Measurements from ENCODE around the gene ANKRD33B.
A peak's percentile ranks its signal among the peaks of the same experiment; 100 is the strongest.

Gene ANKRD33B

DNA sequence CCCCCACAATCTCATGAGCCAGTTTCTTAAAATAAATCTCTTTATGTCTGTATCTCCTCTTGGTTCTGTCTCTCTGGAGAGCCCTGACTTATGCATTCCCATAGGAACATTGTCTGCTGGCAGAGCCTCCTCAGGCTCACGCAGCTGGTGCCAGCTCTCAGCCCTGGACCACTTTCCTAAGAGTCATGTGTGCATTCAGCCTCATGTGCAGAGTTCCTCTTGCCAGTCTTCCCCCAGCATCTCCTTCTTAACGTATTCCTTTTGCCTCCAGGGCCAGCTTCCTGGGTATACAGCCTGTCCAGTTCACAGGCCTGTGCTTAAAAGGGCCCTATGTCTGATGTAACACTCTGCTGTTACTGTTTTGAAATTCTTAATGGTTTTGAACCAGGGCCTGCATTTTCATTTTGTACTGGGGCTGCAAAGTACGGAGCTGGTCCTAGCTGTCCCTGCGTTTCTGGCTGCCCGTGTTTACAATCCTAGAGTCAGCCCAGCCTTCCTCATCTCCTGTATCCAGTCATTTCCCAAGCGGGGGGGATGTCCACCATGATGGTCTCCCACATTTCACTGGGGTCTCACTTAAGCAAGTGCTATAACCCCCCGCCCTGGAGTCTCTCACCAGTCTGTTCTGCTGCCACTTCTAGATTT lies 18.1 kb downstream of the ANKRD33B start:
- Histone ChIP-seq H3K27ac (ENCODE audit: low read length) (peak overlapping the region; percentile 87), H3K4me1 (ENCODE audit: insufficient read depth, low read length) (peaks cover 98% of the 10 kb centered on the region), H2AFZ (ENCODE audit: low read depth, low read length) (no peak overlapping the region), H3K79me2 (ENCODE audit: insufficient read depth, low read length) (peaks cover 82% of the 10 kb centered on the region), H3K9ac (ENCODE audit: low read depth, low read length) (no peak overlapping the region), H3K4me3 (ENCODE audit: low read depth in 1 of 2, low read length in 2 of 2) (no peak overlapping the region), H4K20me1 (ENCODE audit: insufficient read depth, low read length) (no peaks in the 10 kb centered on the region), H3K4me2 (ENCODE audit: insufficient read depth, low read length) (no peak overlapping the region), H3K9me3 (ENCODE audit: insufficient read depth, low read length, severe bottlenecking) (no peaks in the 10 kb centered on the region), H3K27me3 (ENCODE audit: insufficient read depth, low read length, poor library complexity) (no peaks in the 10 kb centered on the region), H3K36me3 (ENCODE audit: insufficient read depth, low read length) (no peaks in the 10 kb centered on the region; the same call in 1 of the 2 replicates)
- no peak for TF ChIP-seq EZH2 (IDR thresholded peaks at IDR 0.05; ENCODE audit: borderline replicate concordance, low read depth, low read length, severe bottlenecking)
- TF ChIP-seq, protein P1, sequence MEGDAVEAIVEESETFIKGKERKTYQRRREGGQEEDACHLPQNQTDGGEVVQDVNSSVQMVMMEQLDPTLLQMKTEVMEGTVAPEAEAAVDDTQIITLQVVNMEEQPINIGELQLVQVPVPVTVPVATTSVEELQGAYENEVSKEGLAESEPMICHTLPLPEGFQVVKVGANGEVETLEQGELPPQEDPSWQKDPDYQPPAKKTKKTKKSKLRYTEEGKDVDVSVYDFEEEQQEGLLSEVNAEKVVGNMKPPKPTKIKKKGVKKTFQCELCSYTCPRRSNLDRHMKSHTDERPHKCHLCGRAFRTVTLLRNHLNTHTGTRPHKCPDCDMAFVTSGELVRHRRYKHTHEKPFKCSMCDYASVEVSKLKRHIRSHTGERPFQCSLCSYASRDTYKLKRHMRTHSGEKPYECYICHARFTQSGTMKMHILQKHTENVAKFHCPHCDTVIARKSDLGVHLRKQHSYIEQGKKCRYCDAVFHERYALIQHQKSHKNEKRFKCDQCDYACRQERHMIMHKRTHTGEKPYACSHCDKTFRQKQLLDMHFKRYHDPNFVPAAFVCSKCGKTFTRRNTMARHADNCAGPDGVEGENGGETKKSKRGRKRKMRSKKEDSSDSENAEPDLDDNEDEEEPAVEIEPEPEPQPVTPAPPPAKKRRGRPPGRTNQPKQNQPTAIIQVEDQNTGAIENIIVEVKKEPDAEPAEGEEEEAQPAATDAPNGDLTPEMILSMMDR (IDR thresholded peaks at IDR 0.05; ENCODE audit: borderline replicate concordance, extremely low read depth, low read length, poor library complexity, severe bottlenecking): no peak
- DNase-seq (no peak), ATAC-seq (ENCODE audit: insufficient read depth, low read depth) (no peak)

DNA sequence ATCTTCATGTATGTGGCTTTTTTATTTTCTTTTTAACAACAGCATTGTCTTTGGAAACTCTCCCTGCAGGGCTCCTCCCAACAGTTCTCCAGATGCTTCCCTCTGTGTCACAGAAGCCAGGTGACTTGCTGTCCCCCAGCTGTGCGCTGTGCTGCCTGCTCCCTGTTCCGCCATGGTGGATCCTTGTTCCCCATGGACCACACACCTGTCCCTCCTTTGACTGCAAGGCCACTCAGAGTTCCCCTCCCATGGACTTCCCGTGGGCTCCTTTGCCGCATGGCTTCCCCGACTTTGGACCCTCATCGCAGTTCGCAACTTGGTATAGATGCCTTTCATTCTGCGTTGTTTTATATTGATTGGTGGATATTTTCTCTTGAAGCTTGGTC lies 18.6 kb downstream of the ANKRD33B start:
- peak overlapping the region; percentile 87 for H3K27ac ChIP-seq (ENCODE audit: low read length)
- peaks cover 96% of the 10 kb centered on the region for H3K4me1 ChIP-seq (ENCODE audit: insufficient read depth, low read length)

DNA sequence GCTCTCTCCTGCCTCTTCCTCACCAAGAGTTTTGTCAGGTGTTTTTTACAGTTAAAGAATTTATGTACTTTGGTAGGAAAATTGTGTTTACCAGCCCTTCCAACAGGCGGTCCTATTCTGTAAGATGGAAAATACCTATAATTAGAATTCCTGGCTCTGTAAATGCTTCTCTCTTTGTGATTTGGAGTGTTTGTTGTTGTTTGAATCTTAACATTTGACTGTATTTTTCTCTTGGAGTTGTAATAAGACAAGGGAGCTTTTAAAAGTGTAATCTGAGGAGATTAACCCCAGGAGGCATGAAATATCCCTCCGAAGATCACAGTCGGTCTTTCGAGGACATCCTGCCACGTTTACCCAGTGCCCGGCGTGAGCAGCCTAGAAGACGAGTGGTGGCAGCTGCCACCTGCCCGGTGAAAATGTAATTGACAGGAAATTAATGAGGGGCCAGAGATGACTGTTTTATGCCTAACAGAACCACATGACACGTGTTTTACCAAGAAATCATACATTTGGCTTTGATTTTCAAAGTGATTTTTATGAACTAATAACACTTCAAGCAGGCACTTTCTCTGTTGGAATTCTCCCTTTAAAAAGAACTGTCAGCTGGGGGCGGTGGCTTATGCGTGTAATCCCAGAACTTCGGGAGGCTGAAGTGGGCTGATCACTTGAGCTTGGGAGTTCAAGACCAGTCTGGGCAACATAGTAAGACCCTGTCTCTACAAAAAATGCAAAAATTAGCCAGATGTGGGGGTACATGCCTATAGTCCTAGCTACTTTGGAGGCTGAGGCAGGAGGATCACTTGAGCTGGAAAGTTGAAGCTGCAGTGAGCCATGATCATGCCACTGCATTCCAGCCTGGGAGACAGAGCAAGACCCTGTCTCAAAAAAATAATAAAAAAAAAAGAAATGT lies 20.0 kb downstream of the ANKRD33B start:
- no peaks in the 10 kb centered on the region for H3K9me3 ChIP-seq (ENCODE audit: insufficient read depth, low read length, severe bottlenecking)
- no peaks in the 10 kb centered on the region for H4K20me1 ChIP-seq (ENCODE audit: insufficient read depth, low read length)
- H2AFZ ChIP-seq (ENCODE audit: low read depth, low read length): no peak overlapping the region
- H3K79me2 ChIP-seq (ENCODE audit: insufficient read depth, low read length): peaks cover 87% of the 10 kb centered on the region
- 0 out of 4 replicates have a peak overlapping the region, but pooled peaks of 1 of the 2 experiments have one; percentile 1 for H3K4me3 ChIP-seq (ENCODE audit: low read depth in 1 of 2, low read length in 2 of 2)
- peak overlapping the region; percentile 35; the same call in 1 of the 2 replicates for H3K9ac ChIP-seq (ENCODE audit: low read depth, low read length)
- no peak for TF ChIP-seq EZH2 (IDR thresholded peaks at IDR 0.05; ENCODE audit: borderline replicate concordance, low read depth, low read length, severe bottlenecking)
- TF ChIP-seq, protein P1 (IDR thresholded peaks at IDR 0.05; ENCODE audit: borderline replicate concordance, extremely low read depth, low read length, poor library complexity, severe bottlenecking): no peak
- no peaks in the 10 kb centered on the region for H3K27me3 ChIP-seq (ENCODE audit: insufficient read depth, low read length, poor library complexity)
- peaks cover 3% of the 10 kb centered on the region; the same call in 1 of the 2 replicates for H3K36me3 ChIP-seq (ENCODE audit: insufficient read depth, low read length)
- H3K27ac ChIP-seq (ENCODE audit: low read length): peak overlapping the region; percentile 87
- ATAC-seq (ENCODE audit: insufficient read depth, low read depth) (peak; percentile 51), DNase-seq (peak; percentile 75)
- H3K4me2 ChIP-seq (ENCODE audit: insufficient read depth, low read length): peak overlapping the region; percentile 54
- peaks cover 90% of the 10 kb centered on the region for H3K4me1 ChIP-seq (ENCODE audit: insufficient read depth, low read length)

More for the DNA sequence above, 18.6 kb downstream of the ANKRD33B start:
- Histone ChIP-seq H2AFZ (ENCODE audit: low read depth, low read length) (no peak overlapping the region), H4K20me1 (ENCODE audit: insufficient read depth, low read length) (no peaks in the 10 kb centered on the region), H3K4me3 (ENCODE audit: low read depth in 1 of 2, low read length in 2 of 2) (no peak overlapping the region), H3K79me2 (ENCODE audit: insufficient read depth, low read length) (peaks cover 82% of the 10 kb centered on the region), H3K9me3 (ENCODE audit: insufficient read depth, low read length, severe bottlenecking) (no peaks in the 10 kb centered on the region), H3K36me3 (ENCODE audit: insufficient read depth, low read length) (no peaks in the 10 kb centered on the region; the same call in 1 of the 2 replicates), H3K27me3 (ENCODE audit: insufficient read depth, low read length, poor library complexity) (no peaks in the 10 kb centered on the region), H3K4me2 (ENCODE audit: insufficient read depth, low read length) (no peak overlapping the region), H3K9ac (ENCODE audit: low read depth, low read length) (no peak overlapping the region)
- TF ChIP-seq, protein P1 (IDR thresholded peaks at IDR 0.05; ENCODE audit: borderline replicate concordance, extremely low read depth, low read length, poor library complexity, severe bottlenecking): no peak
- no peak for TF ChIP-seq EZH2 (IDR thresholded peaks at IDR 0.05; ENCODE audit: borderline replicate concordance, low read depth, low read length, severe bottlenecking)
- ATAC-seq (ENCODE audit: insufficient read depth, low read depth): no peak
- no peak for DNase-seq

All from DND-41 (cell line).